HG03196 (cell line): ENCODE data around the gene MARCHF3.

ENCODE experiments used
- ATAC-seq: cut with Tn5 transposase; IDR thresholded peaks from one replicate; pipeline ENCODE4 v1.9.1; 2021; ENCODE audit not compliant: unreplicated experiment

Gene MARCHF3

GRCh38 chr5:126818736-126819135, 211.6 kb downstream of the MARCHF3 start:
- no peak for ATAC-seq
